ENCODE data around the gene SCML2.

DNA sequence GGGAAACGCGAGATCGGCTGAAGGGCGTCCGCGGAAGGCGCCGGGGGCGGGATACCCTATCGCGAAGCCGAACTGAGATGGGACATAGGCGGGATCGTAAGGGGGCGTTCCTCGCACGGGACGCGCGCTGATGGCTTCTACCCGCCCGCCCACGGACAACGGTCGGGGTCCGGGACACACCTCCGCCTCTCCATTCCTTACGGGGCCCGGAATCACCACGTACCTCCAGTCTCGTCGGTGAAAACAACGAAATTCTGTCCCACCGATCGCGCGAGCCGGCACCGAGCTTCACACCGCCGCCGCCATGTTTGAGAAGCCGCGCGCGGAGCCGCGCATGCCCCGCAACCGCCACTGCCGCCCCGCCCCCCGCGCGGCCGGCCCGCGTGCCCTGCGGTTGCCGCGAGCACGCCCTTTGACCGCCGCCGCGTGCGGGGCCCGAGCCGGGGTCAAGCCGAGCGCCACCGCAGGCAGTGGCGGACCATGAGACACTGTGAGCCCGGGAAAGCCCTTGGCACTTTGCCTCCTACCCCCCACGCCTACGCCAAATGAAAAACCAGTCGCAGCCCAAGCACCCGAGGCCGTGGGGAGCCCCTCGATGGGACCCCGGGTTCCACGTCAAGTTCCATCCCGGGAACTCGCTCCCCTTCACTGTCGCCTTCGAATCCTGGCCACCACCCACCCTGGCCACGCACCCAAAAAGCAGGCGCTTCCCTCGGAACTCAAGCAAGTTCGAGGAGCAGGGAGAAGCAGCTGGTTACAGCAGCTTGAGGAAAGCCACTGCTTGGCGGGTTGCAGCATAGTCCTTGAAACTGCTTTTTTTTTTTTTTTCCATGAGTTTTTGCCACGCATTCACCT, at the start of gene SCML2:
- TF ChIP-seq, protein P1, sequence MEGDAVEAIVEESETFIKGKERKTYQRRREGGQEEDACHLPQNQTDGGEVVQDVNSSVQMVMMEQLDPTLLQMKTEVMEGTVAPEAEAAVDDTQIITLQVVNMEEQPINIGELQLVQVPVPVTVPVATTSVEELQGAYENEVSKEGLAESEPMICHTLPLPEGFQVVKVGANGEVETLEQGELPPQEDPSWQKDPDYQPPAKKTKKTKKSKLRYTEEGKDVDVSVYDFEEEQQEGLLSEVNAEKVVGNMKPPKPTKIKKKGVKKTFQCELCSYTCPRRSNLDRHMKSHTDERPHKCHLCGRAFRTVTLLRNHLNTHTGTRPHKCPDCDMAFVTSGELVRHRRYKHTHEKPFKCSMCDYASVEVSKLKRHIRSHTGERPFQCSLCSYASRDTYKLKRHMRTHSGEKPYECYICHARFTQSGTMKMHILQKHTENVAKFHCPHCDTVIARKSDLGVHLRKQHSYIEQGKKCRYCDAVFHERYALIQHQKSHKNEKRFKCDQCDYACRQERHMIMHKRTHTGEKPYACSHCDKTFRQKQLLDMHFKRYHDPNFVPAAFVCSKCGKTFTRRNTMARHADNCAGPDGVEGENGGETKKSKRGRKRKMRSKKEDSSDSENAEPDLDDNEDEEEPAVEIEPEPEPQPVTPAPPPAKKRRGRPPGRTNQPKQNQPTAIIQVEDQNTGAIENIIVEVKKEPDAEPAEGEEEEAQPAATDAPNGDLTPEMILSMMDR (IDR thresholded peaks at IDR 0.05; ENCODE audit: low read length), result no peak
- TF ChIP-seq EZH2 (optimal IDR thresholded peaks at IDR 0.05; ENCODE audit: low read depth, low read length), result no peak
- no peak for TF ChIP-seq EZH2phosphoT487 (IDR thresholded peaks at IDR 0.05; ENCODE audit: low read length)
